Neural progenitor cell (in vitro differentiated cells): ENCODE measurements around the gene SNX10.

Source experiments
- EZH2 ChIP-seq: fragments of 200-600 bp; sonication (generic); IDR thresholded peaks from 2 replicates; pipeline ENCODE4 v1.6.1; 2017; ENCODE audit warnings: antibody characterized with exemption, mild to moderate bottlenecking, moderate library complexity
- TF ChIP-seq, protein P1 (sequence below): fragments of 200-600 bp; sonication (generic); IDR thresholded peaks from 2 replicates; pipeline ENCODE4 v1.5.1; 2017; ENCODE audit warnings: antibody characterized with exemption, mild to moderate bottlenecking

DNA sequence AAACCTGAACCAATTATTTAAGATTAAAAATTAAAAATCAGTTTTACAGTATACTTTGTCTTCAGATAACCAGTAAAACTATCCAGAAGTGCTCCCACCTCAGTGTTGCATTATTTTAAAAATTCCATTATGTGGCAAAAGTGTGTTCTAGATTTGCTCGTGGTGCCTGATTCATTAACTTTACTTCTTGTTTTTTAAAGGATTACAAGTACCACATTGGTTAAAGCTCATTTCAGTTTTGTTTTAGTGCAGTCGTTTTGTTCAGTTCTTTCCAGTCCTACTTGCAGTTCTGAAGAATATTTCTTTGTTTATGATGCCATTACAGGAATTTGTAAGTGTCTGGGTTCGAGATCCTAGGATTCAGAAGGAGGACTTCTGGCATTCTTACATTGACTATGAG, 69.0 kb downstream of the SNX10 start:
- TF ChIP-seq, protein P1, sequence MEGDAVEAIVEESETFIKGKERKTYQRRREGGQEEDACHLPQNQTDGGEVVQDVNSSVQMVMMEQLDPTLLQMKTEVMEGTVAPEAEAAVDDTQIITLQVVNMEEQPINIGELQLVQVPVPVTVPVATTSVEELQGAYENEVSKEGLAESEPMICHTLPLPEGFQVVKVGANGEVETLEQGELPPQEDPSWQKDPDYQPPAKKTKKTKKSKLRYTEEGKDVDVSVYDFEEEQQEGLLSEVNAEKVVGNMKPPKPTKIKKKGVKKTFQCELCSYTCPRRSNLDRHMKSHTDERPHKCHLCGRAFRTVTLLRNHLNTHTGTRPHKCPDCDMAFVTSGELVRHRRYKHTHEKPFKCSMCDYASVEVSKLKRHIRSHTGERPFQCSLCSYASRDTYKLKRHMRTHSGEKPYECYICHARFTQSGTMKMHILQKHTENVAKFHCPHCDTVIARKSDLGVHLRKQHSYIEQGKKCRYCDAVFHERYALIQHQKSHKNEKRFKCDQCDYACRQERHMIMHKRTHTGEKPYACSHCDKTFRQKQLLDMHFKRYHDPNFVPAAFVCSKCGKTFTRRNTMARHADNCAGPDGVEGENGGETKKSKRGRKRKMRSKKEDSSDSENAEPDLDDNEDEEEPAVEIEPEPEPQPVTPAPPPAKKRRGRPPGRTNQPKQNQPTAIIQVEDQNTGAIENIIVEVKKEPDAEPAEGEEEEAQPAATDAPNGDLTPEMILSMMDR, result no peak
- TF ChIP-seq EZH2, result no peak
